Erythroblast (primary cell): ENCODE data around the gene PDE2A.

Experiments
- GATA1 ChIP-seq: IDR thresholded peaks from 2 replicates; pipeline ENCODE4 v1.6.1; 2011; ENCODE audit warnings: low read depth, mild to moderate bottlenecking, control low read depth, low read length, moderate library complexity
- POLR2A ChIP-seq: IDR thresholded peaks from 2 replicates; pipeline ENCODE4 v1.6.1; 2011; ENCODE audit warnings: mild to moderate bottlenecking, low read length

GRCh38 chr11:72723508-72723907 lies 49.3 kb upstream of the PDE2A start:
- TF ChIP-seq POLR2A (no peak), GATA1 (no peak)
